ENCODE measurements around the gene KRT222. TPM values are rescaled to one million over a fixed set of nuclear protein-coding genes. Genes with fewer than 3 reads are reported as not detected.
A peak's percentile ranks its signal among the peaks of the same experiment; 100 is the strongest.

Gene KRT222
- not detected for total RNA-seq

GRCh38 chr17:40664582-40665333 is at the start of gene KRT222:
KRT222 (minus strand) TSS chr17:40665177; CDS start chr17:40665099, 78 bp downstream.
- Mint-ChIP-seq H3K4me1 (ENCODE audit: low read depth) (peaks cover 11% of the 10 kb centered on the region), H3K27me3 (ENCODE audit: low read depth) (peaks cover 17% of the 10 kb centered on the region), H3K4me3 (peak within 1 kb of the TSS; percentile 58), H3K27ac (no peak within 1 kb of the TSS), H3K9me3 (no peaks in the 10 kb centered on the region), H3K36me3 (ENCODE audit: low read depth) (no peaks in the 10 kb centered on the region)
- intact Hi-C loops (cut with micrococcal nuclease) = no loop called here
- CTCF ChIA-PET = no interaction called here
- DNase-seq = no peak

GRCh38 chr17:40714473-40714872 is 49.5 kb upstream of the KRT222 start:
- intact Hi-C loops (cut with micrococcal nuclease) = no loop called here
- no peak overlapping the region for H3K27ac Mint-ChIP-seq
- H3K27me3 Mint-ChIP-seq (ENCODE audit: low read depth) = peaks cover 2% of the 10 kb centered on the region
- H3K36me3 Mint-ChIP-seq (ENCODE audit: low read depth) = no peaks in the 10 kb centered on the region
- H3K4me1 Mint-ChIP-seq (ENCODE audit: low read depth) = no peaks in the 10 kb centered on the region
- H3K9me3 Mint-ChIP-seq = no peaks in the 10 kb centered on the region
- DNase-seq = no peak
- CTCF ChIA-PET = interaction anchor here (0.7 kb wide), 1 partner anchor 98 kb away, joined by 3 read pairs; no protein-coding TSS in a partner anchor
- H3K4me3 Mint-ChIP-seq = no peak overlapping the region

- H3K27ac Mint-ChIP-seq = no peak overlapping the region
- no peaks in the 10 kb centered on the region for H3K36me3 Mint-ChIP-seq (ENCODE audit: low read depth)
- peaks cover 10% of the 10 kb centered on the region for H3K27me3 Mint-ChIP-seq (ENCODE audit: low read depth)
- intact Hi-C loops (cut with micrococcal nuclease) = no loop called here
- no peak overlapping the region for H3K4me3 Mint-ChIP-seq
- no peak for DNase-seq
- CTCF ChIA-PET = no interaction called here
- no peaks in the 10 kb centered on the region for H3K9me3 Mint-ChIP-seq
- H3K4me1 Mint-ChIP-seq (ENCODE audit: low read depth) = no peaks in the 10 kb centered on the region
Observed at GRCh38 chr17:40707745-40708144, 42.8 kb upstream of the KRT222 start.

GRCh38 chr17:40705584-40705983 is 40.6 kb upstream of the KRT222 start:
- no peak overlapping the region for H3K27ac Mint-ChIP-seq
- H3K36me3 Mint-ChIP-seq (ENCODE audit: low read depth) = no peaks in the 10 kb centered on the region
- H3K9me3 Mint-ChIP-seq = no peaks in the 10 kb centered on the region
- no peak for DNase-seq
- H3K4me1 Mint-ChIP-seq (ENCODE audit: low read depth) = no peaks in the 10 kb centered on the region
- H3K27me3 Mint-ChIP-seq (ENCODE audit: low read depth) = peaks cover 10% of the 10 kb centered on the region
- intact Hi-C loops (cut with micrococcal nuclease) = no loop called here
- H3K4me3 Mint-ChIP-seq = no peak overlapping the region
- CTCF ChIA-PET = interaction anchor here (0.8 kb wide), 1 partner anchor 9 kb away, joined by 3 read pairs; no protein-coding TSS in a partner anchor

DNA sequence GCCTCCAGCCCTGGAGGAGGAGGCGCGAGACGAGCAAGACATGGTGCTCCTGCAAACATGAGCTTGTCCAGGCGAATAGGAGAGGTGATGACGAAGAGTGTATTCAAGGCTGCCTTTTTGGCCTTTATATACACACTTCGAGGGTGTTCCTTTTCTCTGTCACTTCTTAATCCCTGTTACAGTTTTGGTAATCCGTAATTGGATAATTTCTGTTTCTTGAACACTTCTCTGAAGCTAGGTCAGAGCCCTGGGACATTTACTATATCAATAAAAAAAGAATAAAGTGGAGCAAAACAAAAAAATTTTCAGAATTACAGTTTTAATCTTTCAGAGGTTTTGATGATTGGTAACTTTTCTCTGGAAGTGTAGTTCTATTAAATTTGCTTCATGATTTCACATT is 38.7 kb upstream of the KRT222 start, which contains the start of gene KRT24:
Gene KRT24, minus strand, starts transcription at position 101 of the 400 bp plus-strand sequence. Its CDS starts 59 bp downstream, at position 42.
- CTCF ChIA-PET = no interaction called here
- intact Hi-C loops (cut with micrococcal nuclease) = no loop called here
- Mint-ChIP-seq H3K27ac (no peak within 1 kb of the TSS), H3K4me1 (ENCODE audit: low read depth) (no peaks in the 10 kb centered on the region), H3K36me3 (ENCODE audit: low read depth) (no peaks in the 10 kb centered on the region), H3K27me3 (ENCODE audit: low read depth) (peaks cover 10% of the 10 kb centered on the region), H3K4me3 (no peak within 1 kb of the TSS), H3K9me3 (no peaks in the 10 kb centered on the region)
- no peak for DNase-seq

DNA sequence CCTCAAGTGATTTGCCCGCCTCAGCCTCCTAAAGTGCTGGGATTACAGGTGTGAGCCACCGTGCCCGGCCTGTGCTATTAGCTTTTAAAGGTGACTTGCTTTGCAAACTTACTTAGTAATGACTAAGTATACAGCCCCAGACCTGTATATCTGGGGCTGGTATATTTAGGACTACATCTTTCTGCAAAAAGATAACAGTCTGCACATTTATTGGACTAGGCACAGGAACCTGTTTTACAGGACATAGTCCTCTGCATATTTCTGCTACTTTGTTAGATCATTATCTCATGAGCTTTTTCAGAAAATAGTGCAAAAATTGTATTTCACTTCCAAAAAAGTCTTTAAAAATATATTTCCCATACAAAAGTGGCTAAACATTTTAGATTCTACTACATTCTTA is 37.3 kb upstream of the KRT222 start:
- no peaks in the 10 kb centered on the region for H3K4me1 Mint-ChIP-seq (ENCODE audit: low read depth)
- H3K4me3 Mint-ChIP-seq = no peak overlapping the region
- intact Hi-C loops (cut with micrococcal nuclease) = no loop called here
- no peaks in the 10 kb centered on the region for H3K36me3 Mint-ChIP-seq (ENCODE audit: low read depth)
- no peak for DNase-seq
- H3K9me3 Mint-ChIP-seq = no peaks in the 10 kb centered on the region
- CTCF ChIA-PET = interaction anchor here (0.8 kb wide), 1 partner anchor 102 kb away, joined by 3 read pairs; no protein-coding TSS in a partner anchor
- no peak overlapping the region for H3K27ac Mint-ChIP-seq
- peaks cover 8% of the 10 kb centered on the region for H3K27me3 Mint-ChIP-seq (ENCODE audit: low read depth)

- no peaks in the 10 kb centered on the region for H3K36me3 Mint-ChIP-seq (ENCODE audit: low read depth)
- CTCF ChIA-PET = no interaction called here
- no peak for DNase-seq
Observed at GRCh38 chr17:40699853-40700252, 34.9 kb upstream of the KRT222 start.

GRCh38 chr17:40699371-40699770 is 34.4 kb upstream of the KRT222 start:
- no peaks in the 10 kb centered on the region for H3K9me3 Mint-ChIP-seq
- CTCF ChIA-PET = no interaction called here
- no peak for DNase-seq
- no peak overlapping the region for H3K27ac Mint-ChIP-seq
- H3K36me3 Mint-ChIP-seq (ENCODE audit: low read depth) = no peaks in the 10 kb centered on the region
- intact Hi-C loops (cut with micrococcal nuclease) = no loop called here
- peaks cover 13% of the 10 kb centered on the region for H3K27me3 Mint-ChIP-seq (ENCODE audit: low read depth)
- H3K4me3 Mint-ChIP-seq = no peak overlapping the region
- no peaks in the 10 kb centered on the region for H3K4me1 Mint-ChIP-seq (ENCODE audit: low read depth)

More at GRCh38 chr17:40699853-40700252, 34.9 kb upstream of the KRT222 start:
- intact Hi-C loops (cut with micrococcal nuclease) = no loop called here
- H3K27ac Mint-ChIP-seq = no peak overlapping the region
- no peaks in the 10 kb centered on the region for H3K9me3 Mint-ChIP-seq
- peaks cover 13% of the 10 kb centered on the region for H3K27me3 Mint-ChIP-seq (ENCODE audit: low read depth)
- no peaks in the 10 kb centered on the region for H3K4me1 Mint-ChIP-seq (ENCODE audit: low read depth)
- H3K4me3 Mint-ChIP-seq = no peak overlapping the region

GRCh38 chr17:40697297-40697696 is 32.3 kb upstream of the KRT222 start:
- CTCF ChIA-PET = interaction anchor here (0.7 kb wide), 1 partner anchor 438 kb away, joined by 3 read pairs; no protein-coding TSS in a partner anchor
- Mint-ChIP-seq H3K27me3 (ENCODE audit: low read depth) (peaks cover 13% of the 10 kb centered on the region), H3K36me3 (ENCODE audit: low read depth) (no peaks in the 10 kb centered on the region), H3K4me3 (no peak overlapping the region), H3K9me3 (no peaks in the 10 kb centered on the region), H3K27ac (no peak overlapping the region), H3K4me1 (ENCODE audit: low read depth) (no peaks in the 10 kb centered on the region)
- DNase-seq = no peak
- intact Hi-C loops (cut with micrococcal nuclease) = no loop called here

DNA sequence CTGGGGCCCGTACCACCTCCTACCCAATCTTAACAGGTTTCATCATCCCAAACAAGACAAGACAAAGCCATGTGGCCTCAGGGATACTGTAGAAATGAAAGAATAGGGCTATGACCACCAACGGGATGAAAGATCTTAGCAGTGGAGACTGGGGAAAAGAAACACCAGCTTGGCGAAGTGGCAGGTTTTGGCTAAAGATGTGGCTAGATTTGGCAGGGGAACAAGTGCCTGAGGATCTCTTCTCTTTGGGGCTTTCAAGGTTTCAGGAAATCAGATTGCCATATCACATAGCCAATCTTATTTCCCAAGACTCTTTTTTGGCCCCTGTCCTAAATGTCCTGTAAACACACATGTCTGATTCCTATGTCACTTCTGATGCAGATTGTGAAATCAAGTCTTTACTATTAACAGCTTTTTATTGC is 31.7 kb upstream of the KRT222 start:
- CTCF ChIA-PET = interaction anchor here (0.7 kb wide), 1 partner anchor 9 kb away, joined by 3 read pairs; no protein-coding TSS in a partner anchor
- no peaks in the 10 kb centered on the region for H3K36me3 Mint-ChIP-seq (ENCODE audit: low read depth)
- no peak overlapping the region for H3K27ac Mint-ChIP-seq
- no peaks in the 10 kb centered on the region for H3K4me1 Mint-ChIP-seq (ENCODE audit: low read depth)
- H3K9me3 Mint-ChIP-seq = no peaks in the 10 kb centered on the region
- intact Hi-C loops (cut with micrococcal nuclease) = no loop called here
- DNase-seq = no peak
- peaks cover 13% of the 10 kb centered on the region for H3K27me3 Mint-ChIP-seq (ENCODE audit: low read depth)
- no peak overlapping the region for H3K4me3 Mint-ChIP-seq

GRCh38 chr17:40695874-40696472 is 31.0 kb upstream of the KRT222 start:
- Mint-ChIP-seq H3K27me3 (ENCODE audit: low read depth) (peaks cover 13% of the 10 kb centered on the region), H3K4me1 (ENCODE audit: low read depth) (no peaks in the 10 kb centered on the region), H3K4me3 (no peak overlapping the region), H3K9me3 (no peaks in the 10 kb centered on the region), H3K27ac (no peak overlapping the region), H3K36me3 (ENCODE audit: low read depth) (no peaks in the 10 kb centered on the region)
- intact Hi-C loops (cut with micrococcal nuclease) = no loop called here
- DNase-seq = no peak
- CTCF ChIA-PET = interaction anchor here (0.7 to 1.0 kb wide), 2 partner anchors 10 to 13 kb away, joined by 3 to 4 read pairs; no protein-coding TSS in a partner anchor

- Mint-ChIP-seq H3K27ac (no peak overlapping the region), H3K9me3 (no peaks in the 10 kb centered on the region), H3K4me3 (no peak overlapping the region), H3K27me3 (ENCODE audit: low read depth) (peaks cover 13% of the 10 kb centered on the region), H3K4me1 (ENCODE audit: low read depth) (no peaks in the 10 kb centered on the region), H3K36me3 (ENCODE audit: low read depth) (no peaks in the 10 kb centered on the region)
- intact Hi-C loops (cut with micrococcal nuclease) = no loop called here
- CTCF ChIA-PET = interaction anchor here (0.6 kb wide), 1 partner anchor 519 kb away, joined by 4 read pairs; no protein-coding TSS in a partner anchor
- DNase-seq = no peak
Observed at GRCh38 chr17:40694584-40694983, 29.6 kb upstream of the KRT222 start.

All from activated naive CD4-positive, alpha-beta T cell treated with anti-CD3 and anti-CD28 coated beads for 36 hours (primary cell).